GM04503 (cell line): Measurements from ENCODE around the gene TVP23B.
A peak's percentile ranks its signal among the peaks of the same experiment; 100 is the strongest.
"Not testable (repeated sequence)": the region's sequence is repeated elsewhere in the genome, so short reads cannot be mapped to it uniquely, and the experiment has no call there.

Experiments used
- DNase-seq: peaks from one replicate; pipeline ENCODE4 v3.0.0-alpha.2; 2012; ENCODE audit warnings: low read depth

TVP23B gene

DNA sequence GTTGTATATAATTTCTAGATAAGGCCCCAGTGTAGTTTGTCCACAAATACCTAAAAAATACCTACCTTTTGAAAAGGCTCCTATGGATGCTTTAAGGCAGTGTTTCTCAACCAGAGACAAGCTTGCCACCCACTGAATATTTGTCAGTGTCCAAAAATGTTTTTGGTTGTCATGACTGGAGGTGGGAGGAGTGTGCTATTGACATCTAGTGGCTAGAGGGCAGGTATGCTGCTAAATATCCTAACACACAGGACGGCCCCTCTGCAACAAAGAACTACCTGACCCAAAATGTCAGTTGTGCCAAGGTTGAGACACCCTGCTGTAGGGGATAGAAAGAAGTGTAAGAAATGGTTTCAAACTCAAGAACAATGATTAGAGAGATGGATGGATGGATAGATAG, 10.4 kb downstream of the TVP23B start:
- DNase-seq: not testable (repeated sequence)

DNA sequence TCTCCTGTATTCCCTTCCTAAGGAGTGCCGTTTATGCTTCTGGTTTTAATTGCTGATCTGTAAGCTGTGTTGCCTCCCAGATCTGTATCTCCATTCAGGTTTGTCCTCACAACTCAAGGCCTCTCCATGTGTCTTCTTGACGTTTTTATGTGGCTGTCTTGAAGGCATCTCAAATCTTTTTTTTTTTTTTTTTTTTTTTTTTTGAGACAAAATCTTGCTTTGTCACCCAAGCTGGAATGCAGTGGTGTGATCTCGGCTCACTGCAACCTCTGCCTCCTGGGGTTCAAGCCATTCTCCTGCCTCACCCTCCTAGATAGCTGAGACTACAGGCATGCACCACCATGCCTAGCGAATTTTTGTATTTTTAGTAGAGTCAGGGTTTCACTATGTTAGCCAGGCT, 13.9 kb downstream of the TVP23B start:
- DNase-seq: peak; percentile 13

DNA sequence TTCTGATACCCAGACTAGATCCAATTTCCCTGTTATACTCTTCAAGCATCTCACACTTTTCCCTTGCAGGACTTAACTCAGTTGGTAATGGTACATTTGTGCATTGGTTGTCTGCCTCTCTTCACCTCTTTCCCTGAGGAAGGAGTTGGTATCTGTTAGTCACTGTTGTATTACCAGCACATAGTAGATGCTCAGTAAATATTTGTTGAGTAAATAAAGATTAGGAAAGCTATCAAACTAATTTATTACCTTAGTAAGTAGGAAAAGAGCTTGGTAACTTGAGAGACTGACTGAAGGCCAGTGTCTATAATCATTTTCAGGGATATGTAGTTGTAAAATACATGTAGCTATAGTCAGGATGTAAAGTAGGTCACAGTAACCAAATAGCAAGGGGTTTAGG, 15.9 kb downstream of the TVP23B start:
- DNase-seq: not testable (repeated sequence)

DNA sequence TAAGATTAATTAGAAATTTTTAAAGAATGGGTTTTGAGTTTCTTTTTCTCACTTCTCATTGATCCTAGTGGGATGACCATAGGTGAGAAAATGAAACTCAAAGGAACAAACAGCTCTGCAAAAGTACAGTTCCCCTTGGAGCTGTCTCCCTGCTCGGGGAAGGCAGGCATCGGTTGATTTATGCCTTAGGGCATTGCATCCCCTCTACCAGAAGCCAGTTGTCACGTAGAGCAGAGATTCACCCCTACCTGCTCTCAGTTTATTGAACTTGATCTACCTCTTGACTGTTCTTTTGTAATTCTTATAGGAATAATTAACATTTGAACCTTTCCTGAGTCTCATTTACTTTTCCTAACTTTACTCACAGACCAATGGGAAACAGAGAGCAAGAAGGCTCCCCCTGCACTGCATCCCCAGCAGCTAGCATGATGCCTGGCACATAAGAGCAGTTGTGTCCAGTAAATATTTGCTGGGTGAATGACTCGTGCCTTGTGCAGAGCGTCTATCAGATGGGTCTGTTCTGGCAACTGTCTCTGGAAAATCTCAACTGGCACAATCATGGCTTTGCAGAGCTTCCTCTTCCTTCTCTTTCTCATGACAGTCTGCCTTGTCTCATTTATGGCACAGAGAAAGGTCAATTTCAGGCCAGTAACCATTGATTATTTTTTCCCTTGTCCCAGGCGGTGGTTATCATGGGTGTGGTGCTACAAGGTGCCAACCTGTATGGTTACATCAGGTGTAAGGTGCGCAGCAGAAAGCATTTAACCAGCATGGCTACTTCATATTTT, 22.7 kb downstream of the TVP23B start:
- DNase-seq: not testable (repeated sequence)

DNA sequence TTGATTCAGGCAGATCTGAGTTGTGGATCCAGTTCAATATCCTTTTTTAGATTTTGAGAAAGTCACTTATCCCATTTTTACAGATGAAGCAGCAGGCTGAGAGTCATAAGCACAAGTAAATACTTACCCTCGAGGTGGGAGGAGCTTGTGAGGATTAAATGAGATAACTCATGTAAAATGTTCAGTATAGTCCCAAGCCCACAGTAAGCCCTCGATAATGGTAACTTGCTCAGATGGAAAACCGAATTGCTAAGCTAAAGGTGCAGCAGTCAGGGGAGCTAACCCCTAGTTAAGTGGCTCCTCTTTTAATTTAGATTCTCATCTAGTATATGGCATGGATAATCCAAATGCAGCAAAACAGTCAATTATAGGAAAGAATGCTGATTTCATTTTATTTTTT, 34.9 kb downstream of the TVP23B start:
- DNase-seq: not testable (repeated sequence)

DNA sequence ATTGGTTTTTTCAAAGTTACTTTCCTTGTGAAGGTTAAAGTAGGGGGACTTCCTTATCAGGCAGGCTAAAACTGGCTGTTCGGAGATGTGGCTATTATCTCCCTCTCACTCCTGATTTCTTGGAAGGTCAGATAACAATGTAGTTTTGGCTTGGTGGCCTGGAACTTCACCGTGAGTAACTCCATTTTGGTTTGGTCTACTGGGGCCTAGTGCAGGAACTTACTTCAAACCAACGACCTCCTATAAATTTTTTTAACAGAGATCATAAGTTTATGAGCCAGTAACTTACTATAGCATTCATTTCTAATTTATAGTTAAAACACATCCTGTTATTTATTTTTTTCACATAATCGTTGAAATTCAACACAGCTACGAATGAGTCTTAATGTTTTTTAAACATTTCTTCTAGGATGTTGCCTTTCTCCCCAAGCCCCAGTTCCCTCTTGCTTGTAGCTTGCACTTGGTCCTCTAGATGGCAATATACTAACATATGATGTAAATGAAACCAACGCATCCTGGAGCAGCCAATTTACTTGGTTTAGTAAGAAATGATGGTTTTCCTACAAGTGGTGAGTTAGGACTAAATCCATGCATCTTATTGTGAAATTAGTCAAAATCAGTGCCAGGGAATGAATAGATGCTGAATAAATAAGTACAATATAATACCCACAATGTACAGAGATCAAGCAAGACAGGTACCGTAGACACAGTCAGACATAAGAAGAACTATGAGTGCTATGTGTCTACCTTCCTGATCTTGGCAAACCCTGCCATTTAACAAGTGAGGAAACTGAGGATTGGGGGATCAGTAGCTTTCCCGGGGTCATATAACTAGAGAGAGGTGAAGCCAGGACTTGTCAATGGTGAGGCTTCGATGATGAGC, 35.7 kb downstream of the TVP23B start:
- not testable (repeated sequence) for DNase-seq

DNA sequence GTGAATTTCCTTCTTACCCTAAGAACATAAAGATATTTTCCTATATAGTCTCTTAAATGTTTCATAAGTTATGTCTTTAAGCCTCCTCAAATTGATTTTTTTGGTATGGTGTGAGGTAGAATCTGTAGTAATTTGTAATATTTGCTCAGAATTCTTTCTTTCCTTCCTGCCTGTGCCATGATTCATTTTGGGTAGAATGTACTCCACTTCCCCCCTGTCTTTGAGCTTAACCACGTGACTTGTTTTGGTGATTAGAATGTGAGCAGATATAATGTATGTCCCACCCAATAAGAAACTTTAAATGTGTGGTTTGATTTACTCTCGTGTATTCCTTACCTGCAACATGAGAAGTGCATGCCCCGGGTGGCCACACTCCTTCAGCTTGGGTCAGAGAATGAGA, 40.4 kb downstream of the TVP23B start:
- not testable (repeated sequence) for DNase-seq

DNA sequence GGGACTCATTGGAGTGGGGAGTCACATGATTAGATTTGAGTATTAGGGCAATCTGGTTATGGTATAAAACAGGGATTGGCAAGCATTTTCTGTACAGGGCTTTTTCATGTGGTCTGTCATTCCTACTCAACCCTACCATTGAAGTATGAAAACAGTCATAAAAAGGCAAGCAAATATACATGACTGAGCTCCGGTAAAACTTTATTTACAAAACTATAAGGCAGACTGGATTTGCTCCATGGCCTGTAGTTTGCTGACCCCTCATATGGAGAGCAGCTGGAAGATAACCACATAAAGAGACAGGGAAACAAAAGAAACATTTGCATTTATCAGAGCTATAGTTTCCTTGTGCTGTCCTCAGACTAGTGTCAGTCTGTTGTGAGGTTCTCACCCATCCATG, 46.6 kb downstream of the TVP23B start:
- not testable (repeated sequence) for DNase-seq

DNA sequence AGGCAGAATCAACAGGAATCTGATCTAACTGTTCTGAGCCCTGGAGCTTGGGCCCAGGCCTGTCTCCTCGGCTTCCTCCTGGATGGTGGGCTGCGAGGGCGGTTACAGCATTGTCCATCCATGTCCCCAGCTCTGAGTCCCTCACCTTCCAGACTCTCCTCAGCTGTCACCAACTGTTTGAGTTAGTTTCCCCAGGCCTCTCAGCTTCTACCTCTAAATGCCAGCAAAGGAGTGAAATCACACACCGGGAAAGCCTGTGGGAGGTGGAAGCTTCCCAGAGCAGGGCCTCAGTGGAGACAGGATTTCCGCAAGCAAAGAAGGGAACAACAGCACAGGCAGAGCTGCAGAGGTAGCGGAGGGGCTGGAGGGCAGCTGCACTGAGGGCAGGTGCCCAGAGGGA, 67.5 kb downstream of the TVP23B start:
- no peak for DNase-seq

DNA sequence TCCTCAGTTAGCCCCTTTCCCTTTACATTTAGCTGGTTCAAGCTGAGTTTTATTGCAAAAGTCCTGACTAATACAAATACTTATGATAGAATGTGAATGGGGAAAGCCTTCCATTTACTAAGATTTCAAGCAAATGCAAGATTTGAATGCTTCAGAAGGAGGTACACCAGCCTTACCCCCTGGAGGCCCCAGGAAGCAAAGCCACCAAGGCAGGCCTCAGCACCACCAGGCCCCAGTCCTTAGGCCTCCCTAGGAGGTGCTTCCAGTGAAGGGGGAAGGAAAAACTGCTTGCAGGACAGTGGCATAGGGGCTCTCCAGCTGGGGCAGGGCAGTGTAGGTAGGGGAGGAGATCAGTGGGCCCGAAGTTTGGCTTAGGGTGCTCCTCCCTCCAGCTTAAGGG, 69.7 kb downstream of the TVP23B start:
- DNase-seq: no peak

DNA sequence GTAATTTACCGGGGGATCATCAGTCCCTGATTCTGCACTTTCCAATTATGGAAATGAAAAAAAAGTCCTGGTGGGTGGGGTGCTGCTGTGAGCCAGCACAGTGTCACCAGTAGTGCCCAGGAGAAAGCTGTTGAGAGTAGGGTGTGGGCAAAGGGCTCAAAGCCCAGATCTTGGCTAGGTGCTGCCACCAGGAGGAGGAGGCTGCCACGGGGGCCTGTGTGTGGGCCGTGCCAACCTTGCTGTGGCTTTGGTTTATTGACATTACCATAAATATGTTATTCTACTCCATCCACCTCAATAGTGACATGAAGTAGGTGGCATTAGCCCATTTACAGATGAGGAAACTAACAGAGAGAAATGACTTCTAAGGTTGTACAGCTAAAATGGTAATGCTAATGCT, 70.2 kb downstream of the TVP23B start:
- no peak for DNase-seq

DNA sequence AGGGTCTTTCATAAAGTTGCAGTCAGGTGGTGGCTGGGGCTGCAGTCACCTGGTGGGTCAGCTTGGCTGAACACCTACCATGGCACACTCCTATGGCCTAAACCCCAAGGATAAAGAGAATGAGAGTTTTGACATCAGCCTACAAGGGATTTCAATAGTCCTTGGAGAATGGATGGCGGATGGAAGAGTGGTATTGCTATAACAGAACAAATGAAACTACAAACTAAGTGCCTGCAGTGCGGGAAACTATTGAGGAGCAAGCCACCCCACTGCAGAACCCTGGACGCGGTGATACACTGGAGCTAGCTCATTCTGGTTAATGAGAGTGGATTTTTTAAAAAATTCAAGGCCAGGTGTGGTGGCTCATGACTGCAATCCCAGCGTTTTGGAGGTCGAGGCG, 74.0 kb downstream of the TVP23B start:
- no peak for DNase-seq

DNA sequence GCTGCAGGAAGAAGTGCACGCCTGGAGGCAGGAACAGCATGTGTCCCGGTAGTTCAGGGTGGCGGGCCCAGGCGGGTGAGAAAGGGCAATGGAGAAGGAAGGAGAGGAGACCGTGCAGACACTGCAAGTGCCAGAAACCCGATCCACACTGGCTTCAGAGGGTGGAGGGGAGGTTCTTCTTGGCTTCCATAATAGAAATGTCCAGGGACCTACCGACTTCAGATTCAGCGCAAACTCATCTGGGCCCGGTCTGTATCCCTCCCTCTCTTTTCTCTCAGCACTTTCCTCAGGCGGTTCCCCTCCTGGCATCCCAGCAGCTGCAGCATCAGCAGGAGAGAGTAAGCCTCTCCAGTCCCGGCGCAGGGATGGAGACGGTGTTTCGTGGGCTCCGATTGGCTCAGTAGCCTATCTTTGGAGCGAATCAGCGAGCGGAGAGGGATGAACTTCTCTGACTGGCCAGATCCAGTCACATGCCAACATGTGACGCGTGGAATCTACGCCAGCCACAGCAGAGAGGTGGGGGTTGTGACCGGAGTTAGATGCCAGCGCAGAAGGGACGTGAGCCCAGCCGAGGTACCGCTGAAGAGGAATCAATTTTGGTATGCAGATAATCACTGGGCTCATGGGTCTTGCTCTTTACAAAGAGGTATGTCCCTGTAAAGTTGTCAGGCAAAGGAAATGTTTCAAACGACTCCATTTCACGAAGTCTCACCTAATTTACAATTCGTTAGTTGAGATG, 75.0 kb downstream of the TVP23B start:
- DNase-seq: peak; percentile 90
